ENCODE measurements around the gene ABTB2. TPM values are rescaled to one million over a fixed set of nuclear protein-coding genes. Genes with fewer than 3 reads are reported as not detected.

ABTB2 gene
- polyA plus RNA-seq, 1 donor from 2014 or later: 0.68 TPM

DNA sequence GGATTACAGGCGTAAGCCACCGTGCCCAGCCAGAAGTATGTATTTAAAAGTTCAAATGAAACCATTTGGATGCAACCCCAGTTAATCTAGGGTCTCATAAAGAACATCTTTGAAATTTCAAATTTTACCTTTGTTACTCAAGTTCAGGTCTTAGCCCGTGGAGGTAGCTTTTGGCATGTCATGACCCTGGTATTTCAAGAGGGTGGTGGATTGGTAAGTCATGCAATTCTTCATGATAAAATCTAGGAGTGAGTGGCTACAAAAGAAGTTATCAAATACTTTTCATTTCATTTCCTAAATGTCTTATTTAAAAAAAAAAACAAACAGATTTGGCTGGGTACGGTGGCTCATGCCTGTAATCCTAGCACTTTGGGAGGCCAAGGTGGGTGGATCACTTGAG, 80.6 kb downstream of the ABTB2 start:
- no peaks in the 10 kb centered on the region for H3K36me3 ChIP-seq (ENCODE audit: insufficient read depth, low read length)
- no peaks in the 10 kb centered on the region for H3K79me2 ChIP-seq (replicated peaks; ENCODE audit: insufficient read depth, low read length)
- no peaks in the 10 kb centered on the region for H4K20me1 ChIP-seq (ENCODE audit: insufficient read depth)
- H3F3A ChIP-seq (ENCODE audit: insufficient read depth, low read length, poor library complexity, severe bottlenecking): no peaks in the 10 kb centered on the region
- H3K27ac ChIP-seq (ENCODE audit: low read length): no peak overlapping the region
- no peak overlapping the region for H2AFZ ChIP-seq (ENCODE audit: low read depth, low read length)
- no peak overlapping the region for H3K4me2 ChIP-seq (ENCODE audit: low read length)
- H3K4me3 ChIP-seq (ENCODE audit: low read length): no peak overlapping the region
- no peak overlapping the region for H3K9ac ChIP-seq (ENCODE audit: low read length)
- H3K9me3 ChIP-seq (ENCODE audit: low read length): no peaks in the 10 kb centered on the region
- H3K9me2 ChIP-seq (ENCODE audit: insufficient read depth, low read length): no peaks in the 10 kb centered on the region
- TF ChIP-seq POLR2AphosphoS5 (IDR thresholded peaks at IDR 0.05) (no peak), SMC3 (conservative IDR thresholded peaks at IDR 0.05; ENCODE audit: poor library complexity) (no peak), RAD21 (conservative IDR thresholded peaks at IDR 0.05) (no peak), TAF1 (IDR thresholded peaks at IDR 0.05; ENCODE audit: low read depth) (no peak)
- TF ChIP-seq, protein P1, sequence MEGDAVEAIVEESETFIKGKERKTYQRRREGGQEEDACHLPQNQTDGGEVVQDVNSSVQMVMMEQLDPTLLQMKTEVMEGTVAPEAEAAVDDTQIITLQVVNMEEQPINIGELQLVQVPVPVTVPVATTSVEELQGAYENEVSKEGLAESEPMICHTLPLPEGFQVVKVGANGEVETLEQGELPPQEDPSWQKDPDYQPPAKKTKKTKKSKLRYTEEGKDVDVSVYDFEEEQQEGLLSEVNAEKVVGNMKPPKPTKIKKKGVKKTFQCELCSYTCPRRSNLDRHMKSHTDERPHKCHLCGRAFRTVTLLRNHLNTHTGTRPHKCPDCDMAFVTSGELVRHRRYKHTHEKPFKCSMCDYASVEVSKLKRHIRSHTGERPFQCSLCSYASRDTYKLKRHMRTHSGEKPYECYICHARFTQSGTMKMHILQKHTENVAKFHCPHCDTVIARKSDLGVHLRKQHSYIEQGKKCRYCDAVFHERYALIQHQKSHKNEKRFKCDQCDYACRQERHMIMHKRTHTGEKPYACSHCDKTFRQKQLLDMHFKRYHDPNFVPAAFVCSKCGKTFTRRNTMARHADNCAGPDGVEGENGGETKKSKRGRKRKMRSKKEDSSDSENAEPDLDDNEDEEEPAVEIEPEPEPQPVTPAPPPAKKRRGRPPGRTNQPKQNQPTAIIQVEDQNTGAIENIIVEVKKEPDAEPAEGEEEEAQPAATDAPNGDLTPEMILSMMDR (IDR thresholded peaks at IDR 0.05; ENCODE audit: poor library complexity, severe bottlenecking): no peak
- H3K27me3 ChIP-seq (ENCODE audit: insufficient read depth, low read depth, low read length): no peaks in the 10 kb centered on the region

DNA sequence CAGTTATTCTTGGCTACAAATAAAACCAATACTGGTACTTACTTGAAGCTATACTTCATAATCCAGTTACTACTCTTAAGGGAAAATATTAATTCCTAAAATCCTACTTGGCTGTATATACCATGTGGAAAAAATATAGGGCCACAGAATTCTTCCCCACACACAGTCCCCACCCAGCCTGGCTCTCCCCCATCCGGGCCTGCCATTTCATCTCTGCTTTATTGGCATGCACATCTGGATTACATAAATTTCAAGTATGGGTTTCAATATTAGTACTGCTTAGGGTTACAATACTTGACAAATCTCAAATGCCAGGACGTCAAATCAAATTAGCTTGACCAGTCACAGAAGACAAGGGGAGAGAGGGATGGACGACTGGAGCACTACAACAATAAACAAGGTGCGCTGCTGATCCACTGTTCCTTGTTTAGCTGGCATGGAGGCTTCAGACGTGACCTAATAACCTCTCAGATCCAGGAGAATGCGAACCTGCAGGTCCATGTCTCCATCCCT, 81.4 kb downstream of the ABTB2 start:
- Histone ChIP-seq H3K27me3 (ENCODE audit: insufficient read depth, low read depth, low read length) (no peaks in the 10 kb centered on the region), H3K9me3 (ENCODE audit: low read length) (no peaks in the 10 kb centered on the region), H2AFZ (ENCODE audit: low read depth, low read length) (no peak overlapping the region), H4K20me1 (ENCODE audit: insufficient read depth) (no peaks in the 10 kb centered on the region), H3K9ac (ENCODE audit: low read length) (no peak overlapping the region), H3K36me3 (ENCODE audit: insufficient read depth, low read length) (no peaks in the 10 kb centered on the region), H3K4me2 (ENCODE audit: low read length) (no peak overlapping the region), H3K79me2 (replicated peaks; ENCODE audit: insufficient read depth, low read length) (no peaks in the 10 kb centered on the region), H3K4me3 (ENCODE audit: low read length) (no peak overlapping the region), H3K27ac (ENCODE audit: low read length) (no peak overlapping the region), H3F3A (ENCODE audit: insufficient read depth, low read length, poor library complexity, severe bottlenecking) (no peaks in the 10 kb centered on the region), H3K9me2 (ENCODE audit: insufficient read depth, low read length) (no peaks in the 10 kb centered on the region)
- TF ChIP-seq, protein P1 (IDR thresholded peaks at IDR 0.05; ENCODE audit: poor library complexity, severe bottlenecking): no peak
- TF ChIP-seq MXI1 (conservative IDR thresholded peaks at IDR 0.05; ENCODE audit: poor library complexity, severe bottlenecking) (no peak), POLR2AphosphoS5 (IDR thresholded peaks at IDR 0.05) (no peak), SMC3 (conservative IDR thresholded peaks at IDR 0.05; ENCODE audit: poor library complexity) (no peak), RAD21 (conservative IDR thresholded peaks at IDR 0.05) (no peak), EZH2 (IDR thresholded peaks at IDR 0.05; ENCODE audit: borderline replicate concordance, insufficient read depth, low read length, poor library complexity, severe bottlenecking) (no peak), TAF1 (IDR thresholded peaks at IDR 0.05; ENCODE audit: low read depth) (no peak), EP300 (conservative IDR thresholded peaks at IDR 0.05; ENCODE audit: poor library complexity, severe bottlenecking) (no peak)
- TF ChIP-seq, protein P2, sequence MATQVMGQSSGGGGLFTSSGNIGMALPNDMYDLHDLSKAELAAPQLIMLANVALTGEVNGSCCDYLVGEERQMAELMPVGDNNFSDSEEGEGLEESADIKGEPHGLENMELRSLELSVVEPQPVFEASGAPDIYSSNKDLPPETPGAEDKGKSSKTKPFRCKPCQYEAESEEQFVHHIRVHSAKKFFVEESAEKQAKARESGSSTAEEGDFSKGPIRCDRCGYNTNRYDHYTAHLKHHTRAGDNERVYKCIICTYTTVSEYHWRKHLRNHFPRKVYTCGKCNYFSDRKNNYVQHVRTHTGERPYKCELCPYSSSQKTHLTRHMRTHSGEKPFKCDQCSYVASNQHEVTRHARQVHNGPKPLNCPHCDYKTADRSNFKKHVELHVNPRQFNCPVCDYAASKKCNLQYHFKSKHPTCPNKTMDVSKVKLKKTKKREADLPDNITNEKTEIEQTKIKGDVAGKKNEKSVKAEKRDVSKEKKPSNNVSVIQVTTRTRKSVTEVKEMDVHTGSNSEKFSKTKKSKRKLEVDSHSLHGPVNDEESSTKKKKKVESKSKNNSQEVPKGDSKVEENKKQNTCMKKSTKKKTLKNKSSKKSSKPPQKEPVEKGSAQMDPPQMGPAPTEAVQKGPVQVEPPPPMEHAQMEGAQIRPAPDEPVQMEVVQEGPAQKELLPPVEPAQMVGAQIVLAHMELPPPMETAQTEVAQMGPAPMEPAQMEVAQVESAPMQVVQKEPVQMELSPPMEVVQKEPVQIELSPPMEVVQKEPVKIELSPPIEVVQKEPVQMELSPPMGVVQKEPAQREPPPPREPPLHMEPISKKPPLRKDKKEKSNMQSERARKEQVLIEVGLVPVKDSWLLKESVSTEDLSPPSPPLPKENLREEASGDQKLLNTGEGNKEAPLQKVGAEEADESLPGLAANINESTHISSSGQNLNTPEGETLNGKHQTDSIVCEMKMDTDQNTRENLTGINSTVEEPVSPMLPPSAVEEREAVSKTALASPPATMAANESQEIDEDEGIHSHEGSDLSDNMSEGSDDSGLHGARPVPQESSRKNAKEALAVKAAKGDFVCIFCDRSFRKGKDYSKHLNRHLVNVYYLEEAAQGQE (IDR thresholded peaks at IDR 0.05; ENCODE audit: borderline replicate concordance): no peak

Data from neural cell (in vitro differentiated cells).